ENCODE results near the gene MFGE8.
A peak's percentile ranks its signal among the peaks of the same experiment; 100 is the strongest.

The MFGE8 gene

DNA sequence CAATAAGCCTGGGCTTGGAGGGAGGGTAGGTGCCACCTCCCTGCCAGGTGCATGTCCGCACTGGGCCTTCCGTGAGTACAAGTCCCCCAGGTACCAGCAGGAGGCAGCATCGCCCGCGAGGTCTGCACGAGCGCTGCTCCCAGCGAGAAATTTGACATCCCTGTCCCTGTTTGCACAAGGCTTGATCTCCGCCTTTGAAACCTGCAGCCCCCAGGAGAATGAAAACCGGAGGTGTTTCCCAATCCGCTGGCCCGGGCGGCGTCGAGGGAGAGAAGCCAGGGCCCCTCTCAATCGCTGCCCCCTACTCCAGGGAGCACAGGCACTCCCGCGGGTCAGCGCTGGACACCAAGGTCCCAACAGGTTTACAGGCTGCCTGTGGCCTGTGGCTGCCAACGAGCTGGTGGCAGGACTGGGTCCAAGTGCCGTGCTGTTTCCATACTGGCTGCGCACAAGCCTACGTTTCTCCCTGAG, 18.8 kb downstream of the MFGE8 start:
- TF ChIP-seq, protein P1, sequence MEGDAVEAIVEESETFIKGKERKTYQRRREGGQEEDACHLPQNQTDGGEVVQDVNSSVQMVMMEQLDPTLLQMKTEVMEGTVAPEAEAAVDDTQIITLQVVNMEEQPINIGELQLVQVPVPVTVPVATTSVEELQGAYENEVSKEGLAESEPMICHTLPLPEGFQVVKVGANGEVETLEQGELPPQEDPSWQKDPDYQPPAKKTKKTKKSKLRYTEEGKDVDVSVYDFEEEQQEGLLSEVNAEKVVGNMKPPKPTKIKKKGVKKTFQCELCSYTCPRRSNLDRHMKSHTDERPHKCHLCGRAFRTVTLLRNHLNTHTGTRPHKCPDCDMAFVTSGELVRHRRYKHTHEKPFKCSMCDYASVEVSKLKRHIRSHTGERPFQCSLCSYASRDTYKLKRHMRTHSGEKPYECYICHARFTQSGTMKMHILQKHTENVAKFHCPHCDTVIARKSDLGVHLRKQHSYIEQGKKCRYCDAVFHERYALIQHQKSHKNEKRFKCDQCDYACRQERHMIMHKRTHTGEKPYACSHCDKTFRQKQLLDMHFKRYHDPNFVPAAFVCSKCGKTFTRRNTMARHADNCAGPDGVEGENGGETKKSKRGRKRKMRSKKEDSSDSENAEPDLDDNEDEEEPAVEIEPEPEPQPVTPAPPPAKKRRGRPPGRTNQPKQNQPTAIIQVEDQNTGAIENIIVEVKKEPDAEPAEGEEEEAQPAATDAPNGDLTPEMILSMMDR (IDR thresholded peaks at IDR 0.05; ENCODE audit: extremely low read depth, insufficient read depth, missing control alignments), result peak; percentile 68
- peak; percentile 82 for DNase-seq (ENCODE audit: low spot score)
- in situ Hi-C loops (cut with MboI; ENCODE audit: low pct_unique_long_range_greater_than_20kb, low sequenced_read_pairs, unreplicated experiment), result loop anchor here (10.0 kb wide), 1 partner anchor 130 kb away; no protein-coding TSS in a partner anchor

DNA sequence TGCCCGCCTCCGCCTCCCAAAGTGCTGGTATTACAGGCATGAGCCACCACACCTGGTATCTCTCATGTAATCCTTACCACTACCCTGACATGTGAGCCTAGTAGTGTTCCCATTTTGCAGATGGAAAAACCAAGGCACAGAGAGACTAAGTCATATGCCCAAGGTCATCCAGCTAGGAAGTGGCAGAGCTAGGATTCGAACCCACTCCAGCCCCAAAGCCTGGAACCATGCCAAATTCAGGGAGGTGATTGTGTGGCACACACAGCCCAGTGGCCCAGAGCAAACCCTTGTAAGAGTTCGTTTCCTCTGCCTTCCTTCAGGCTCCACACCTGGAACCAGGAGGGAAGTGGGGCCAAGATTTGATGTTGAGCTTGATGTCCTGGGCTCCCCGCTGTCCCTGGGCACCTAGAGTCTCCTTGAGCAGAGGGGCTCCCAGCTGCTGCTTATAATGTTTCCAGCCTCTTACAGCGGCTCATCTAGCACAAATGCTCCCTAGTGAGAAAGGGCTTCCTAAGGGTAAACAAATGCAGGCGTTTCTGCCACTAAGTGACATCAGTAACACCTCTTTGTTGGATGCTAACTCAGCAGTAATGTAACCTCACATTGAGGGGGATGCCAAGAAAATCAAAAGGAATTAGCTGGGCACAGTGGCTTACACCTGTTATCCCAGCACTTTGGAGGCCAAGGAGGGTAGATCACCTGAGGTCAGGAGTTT, 21.5 kb downstream of the MFGE8 start:
- in situ Hi-C loops (cut with MboI; ENCODE audit: low pct_unique_long_range_greater_than_20kb, low sequenced_read_pairs, unreplicated experiment), result loop anchor here (10.0 kb wide), 1 partner anchor 133 kb away; no protein-coding TSS in a partner anchor
- no peak for DNase-seq (ENCODE audit: low spot score)
- TF ChIP-seq, protein P1 (IDR thresholded peaks at IDR 0.05; ENCODE audit: extremely low read depth, insufficient read depth, missing control alignments), result no peak

DNA sequence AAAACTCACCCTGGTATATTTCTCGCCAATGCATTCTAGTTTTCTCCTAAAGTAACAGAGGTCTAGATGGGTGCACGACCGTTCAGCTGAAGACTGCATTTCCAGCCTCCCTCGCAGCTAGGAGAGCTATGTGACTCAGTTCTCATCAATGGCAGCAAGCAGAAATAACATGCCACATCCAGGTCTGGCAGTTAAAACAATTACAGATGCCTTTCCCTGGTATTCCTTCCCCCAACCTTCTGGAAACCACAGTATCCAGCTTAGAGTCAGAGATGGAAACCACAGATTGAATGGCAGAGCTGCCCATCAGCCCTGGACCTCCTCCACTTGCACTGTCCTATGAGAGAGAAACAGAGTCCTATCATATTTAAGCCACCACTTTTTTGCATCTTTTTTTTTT, 22.7 kb downstream of the MFGE8 start:
- no peak for DNase-seq (ENCODE audit: low spot score)
- TF ChIP-seq, protein P1 (IDR thresholded peaks at IDR 0.05; ENCODE audit: extremely low read depth, insufficient read depth, missing control alignments), result no peak
- in situ Hi-C loops (cut with MboI; ENCODE audit: low pct_unique_long_range_greater_than_20kb, low sequenced_read_pairs, unreplicated experiment), result loop anchor here (10.0 kb wide), 1 partner anchor 134 kb away; no protein-coding TSS in a partner anchor

DNA sequence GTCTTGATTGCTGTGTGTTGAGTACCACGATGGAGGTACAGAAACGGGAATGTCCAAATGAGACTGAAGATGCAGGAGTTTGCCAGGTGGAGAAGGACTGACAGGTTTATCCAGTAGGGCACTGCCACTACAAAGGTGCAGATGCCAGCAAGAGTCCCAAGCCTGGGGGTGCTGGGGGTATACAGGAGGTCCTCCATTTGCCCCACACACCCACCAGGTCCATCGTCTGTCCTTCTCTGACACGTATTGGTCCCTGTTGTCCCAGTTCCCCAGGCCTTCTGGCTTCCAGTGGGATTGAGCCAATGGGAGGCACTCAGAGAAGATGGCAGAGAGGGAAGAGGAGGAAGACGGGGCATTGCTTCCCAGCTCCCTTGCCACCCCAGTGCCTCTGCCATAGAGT, 24.5 kb downstream of the MFGE8 start:
- TF ChIP-seq, protein P1 (IDR thresholded peaks at IDR 0.05; ENCODE audit: extremely low read depth, insufficient read depth, missing control alignments), result no peak
- no peak for DNase-seq (ENCODE audit: low spot score)
- in situ Hi-C loops (cut with MboI; ENCODE audit: low pct_unique_long_range_greater_than_20kb, low sequenced_read_pairs, unreplicated experiment), result no loop called here

DNA sequence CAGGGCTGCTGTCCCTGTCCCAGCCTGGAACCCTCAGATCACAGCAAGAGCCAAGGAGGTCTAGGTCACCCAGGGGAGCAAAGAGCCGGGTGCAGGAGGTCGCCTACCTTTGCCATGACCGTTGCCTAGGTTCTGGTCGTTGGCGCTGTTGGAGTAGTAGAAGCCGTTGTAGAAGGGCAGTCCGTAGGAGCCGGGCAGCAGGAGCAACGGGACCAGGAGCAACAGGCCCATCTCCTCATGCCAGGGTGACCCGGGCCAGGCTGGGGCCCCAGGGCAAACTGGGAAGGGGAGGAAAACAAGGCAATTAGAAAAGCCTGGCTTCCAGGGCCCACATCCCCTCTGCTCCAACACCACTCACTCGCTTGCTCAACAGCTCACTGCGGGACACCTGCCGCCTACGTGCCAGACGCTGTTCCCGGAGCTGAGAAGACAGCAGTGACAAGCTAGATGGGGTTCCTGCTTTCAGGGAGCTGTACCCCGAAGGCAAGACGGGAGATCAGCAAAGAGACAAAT, 26.1 kb downstream of the MFGE8 start:
- TF ChIP-seq, protein P1 (IDR thresholded peaks at IDR 0.05; ENCODE audit: extremely low read depth, insufficient read depth, missing control alignments), result no peak
- in situ Hi-C loops (cut with MboI; ENCODE audit: low pct_unique_long_range_greater_than_20kb, low sequenced_read_pairs, unreplicated experiment), result no loop called here
- no peak for DNase-seq (ENCODE audit: low spot score)

DNA sequence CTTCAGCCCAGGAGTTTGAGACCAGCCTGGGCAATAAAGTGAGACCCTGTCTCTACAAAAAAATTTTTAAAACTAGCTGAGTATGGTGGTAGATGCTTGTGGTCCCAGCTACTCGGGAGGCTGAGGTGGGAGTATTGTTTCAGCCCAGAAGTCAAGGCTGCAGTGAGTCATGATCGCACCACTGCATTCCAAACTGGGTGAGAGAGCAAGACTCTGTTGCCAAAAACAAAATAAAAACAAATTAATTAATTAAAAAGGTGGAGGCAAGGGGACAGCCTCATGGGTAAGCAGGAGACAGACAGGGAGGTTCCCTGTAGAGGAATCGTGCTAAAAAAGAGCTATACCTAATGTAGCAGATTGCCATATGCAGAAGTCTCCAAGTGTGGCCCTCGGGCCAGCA, 30.4 kb downstream of the MFGE8 start:
- no peak for DNase-seq (ENCODE audit: low spot score)
- TF ChIP-seq, protein P1 (IDR thresholded peaks at IDR 0.05; ENCODE audit: extremely low read depth, insufficient read depth, missing control alignments), result no peak
- in situ Hi-C loops (cut with MboI; ENCODE audit: low pct_unique_long_range_greater_than_20kb, low sequenced_read_pairs, unreplicated experiment), result no loop called here

Measured in GM13977 (cell line).